HEK293 (cell line): ENCODE results near the gene MATN4.

Experiments
- BCL11A ChIP-seq: fragments of 450-650 bp; formaldehyde crosslinking; IDR thresholded peaks from 2 replicates; pipeline ENCODE4 v1.5.1; 2016; ENCODE audit warnings: low read depth, missing biosample characterization, missing genetic modification characterization
- CTCF ChIP-seq: fragments of 450-650 bp; formaldehyde crosslinking; IDR thresholded peaks from 2 replicates; pipeline ENCODE4 v1.5.1; 2016; ENCODE audit warnings: missing biosample characterization, missing genetic modification characterization
- PATZ1 ChIP-seq: fragments of 450-650 bp; formaldehyde crosslinking; IDR thresholded peaks from 2 replicates; pipeline ENCODE4 v1.5.1; 2016; ENCODE audit warnings: missing biosample characterization, missing genetic modification characterization
- RBAK ChIP-seq: fragments of 450-650 bp; formaldehyde crosslinking; IDR thresholded peaks from 2 replicates; pipeline ENCODE4 v1.5.1; 2016; ENCODE audit warnings: missing biosample characterization, missing genetic modification characterization
- ZNF121 ChIP-seq: fragments of 450-650 bp; formaldehyde crosslinking; IDR thresholded peaks from 2 replicates; pipeline ENCODE4 v1.5.1; 2016; ENCODE audit warnings: missing biosample characterization, missing genetic modification characterization
- ZNF404 ChIP-seq: fragments of 450-650 bp; formaldehyde crosslinking; IDR thresholded peaks from 2 replicates; pipeline ENCODE4 v1.5.1; 2017; ENCODE audit warnings: missing biosample characterization, missing genetic modification characterization
- ZNF501 ChIP-seq: fragments of 450-650 bp; formaldehyde crosslinking; IDR thresholded peaks from 2 replicates; pipeline ENCODE4 v1.5.1; 2016; ENCODE audit warnings: missing biosample characterization, missing genetic modification characterization
- ZNF600 ChIP-seq: fragments of 450-650 bp; formaldehyde crosslinking; IDR thresholded peaks from 2 replicates; pipeline ENCODE4 v1.5.1; 2016; ENCODE audit warnings: missing biosample characterization, missing genetic modification characterization
- TF ChIP-seq, protein P1 (sequence below): fragments of 450-650 bp; formaldehyde crosslinking; IDR thresholded peaks from 2 replicates; pipeline ENCODE4 v1.5.1; 2016; ENCODE audit warnings: missing biosample characterization, missing genetic modification characterization, low read depth

DNA sequence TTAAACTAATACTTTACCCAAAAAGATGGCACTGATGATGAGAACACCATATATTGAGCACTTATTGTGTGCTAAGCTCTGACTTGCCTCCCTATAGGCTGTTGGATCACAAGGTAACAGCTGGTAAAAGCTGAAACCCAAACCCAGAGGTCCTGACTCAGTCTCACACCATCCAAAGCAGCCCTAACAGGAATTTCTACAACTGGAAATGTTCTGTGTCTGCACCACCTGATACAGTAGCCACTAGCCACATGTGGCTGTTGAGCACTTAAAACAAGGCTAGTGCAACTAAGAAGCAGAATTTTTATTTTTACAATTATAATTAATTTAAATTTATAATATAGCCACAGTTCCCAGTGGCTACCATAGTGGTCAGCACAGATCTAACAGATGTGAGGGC, 15.6 kb upstream of the MATN4 start:
- TF ChIP-seq RBAK (tag by site-specific recombination) (no peak), CTCF (tag by site-specific recombination) (no peak), PATZ1 (no peak), ZNF404 (tag by site-specific recombination) (no peak), BCL11A (tag by site-specific recombination) (no peak), ZNF600 (no peak), ZNF501 (tag by site-specific recombination) (no peak), ZNF121 (tag by site-specific recombination) (no peak)
- TF ChIP-seq, protein P1, sequence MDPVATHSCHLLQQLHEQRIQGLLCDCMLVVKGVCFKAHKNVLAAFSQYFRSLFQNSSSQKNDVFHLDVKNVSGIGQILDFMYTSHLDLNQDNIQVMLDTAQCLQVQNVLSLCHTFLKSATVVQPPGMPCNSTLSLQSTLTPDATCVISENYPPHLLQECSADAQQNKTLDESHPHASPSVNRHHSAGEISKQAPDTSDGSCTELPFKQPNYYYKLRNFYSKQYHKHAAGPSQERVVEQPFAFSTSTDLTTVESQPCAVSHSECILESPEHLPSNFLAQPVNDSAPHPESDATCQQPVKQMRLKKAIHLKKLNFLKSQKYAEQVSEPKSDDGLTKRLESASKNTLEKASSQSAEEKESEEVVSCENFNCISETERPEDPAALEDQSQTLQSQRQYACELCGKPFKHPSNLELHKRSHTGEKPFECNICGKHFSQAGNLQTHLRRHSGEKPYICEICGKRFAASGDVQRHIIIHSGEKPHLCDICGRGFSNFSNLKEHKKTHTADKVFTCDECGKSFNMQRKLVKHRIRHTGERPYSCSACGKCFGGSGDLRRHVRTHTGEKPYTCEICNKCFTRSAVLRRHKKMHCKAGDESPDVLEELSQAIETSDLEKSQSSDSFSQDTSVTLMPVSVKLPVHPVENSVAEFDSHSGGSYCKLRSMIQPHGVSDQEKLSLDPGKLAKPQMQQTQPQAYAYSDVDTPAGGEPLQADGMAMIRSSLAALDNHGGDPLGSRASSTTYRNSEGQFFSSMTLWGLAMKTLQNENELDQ (tag by site-specific recombination), result no peak
